ENCODE data around the gene CHI3L1.

GRCh38 chr1:203217668-203218067 lies 31.2 kb upstream of the CHI3L1 start:
- TF ChIP-seq CTCF (conservative IDR thresholded peaks at IDR 0.05; ENCODE audit: low read length) (no peak), EZH2phosphoT487 (IDR thresholded peaks at IDR 0.05; ENCODE audit: borderline replicate concordance, low read depth, low read length) (no peak)
